DND-41 (cell line): ENCODE data around the gene ACOXL.
"Not testable (repeated sequence)": the region's sequence is repeated elsewhere in the genome, so short reads cannot be mapped to it uniquely, and the experiment has no call there.

ENCODE experiments used
- ATAC-seq: fragments of 200-7000 bp; cut with Tn5 transposase; 3 replicates; pipeline ENCODE4 v1.9.1; 2021; ENCODE audit warnings: low read depth; ENCODE audit not compliant: insufficient read depth
- DNase-seq: peaks from one replicate; pipeline ENCODE4 v3.0.0-alpha.2; 2020
- H2AFZ ChIP-seq: 2 replicates; pipeline ENCODE4 v1.6.0; 2012; ENCODE audit warnings: low read depth, low read length
- H3K27ac ChIP-seq: 2 replicates; pipeline ENCODE4 v1.5.1; 2012; ENCODE audit warnings: low read length, inconsistent platforms
- H3K27me3 ChIP-seq: fragments of 200-600 bp; sonication (generic); 2 replicates; pipeline ENCODE4 v1.6.0; 2012; ENCODE audit warnings: low read length, mild to moderate bottlenecking, inconsistent platforms; ENCODE audit not compliant: insufficient read depth, poor library complexity
- H3K36me3 ChIP-seq: 2 replicates; pipeline ENCODE4 v1.5.1; 2012; ENCODE audit warnings: low read length, inconsistent platforms; ENCODE audit not compliant: insufficient read depth
- H3K4me1 ChIP-seq: 2 replicates; pipeline ENCODE4 v1.5.1; 2012; ENCODE audit warnings: mild to moderate bottlenecking, low read length; ENCODE audit not compliant: insufficient read depth
- H3K4me2 ChIP-seq: 2 replicates; pipeline ENCODE4 v1.6.0; 2012; ENCODE audit warnings: mild to moderate bottlenecking, moderate library complexity, low read length, inconsistent platforms; ENCODE audit not compliant: insufficient read depth
- H3K4me3 ChIP-seq, 2 experiments: fragments of 200-600 bp in 1 of 2; shearing (Covaris generic) in 1 of 2; 2 replicates each; pipeline ENCODE4 v1.5.1; 2012 to 2016; ENCODE audit warnings: inconsistent platforms in 2 of 2, low read length in 2 of 2, mild to moderate bottlenecking in 2 of 2, low read depth in 1 of 2, moderate library complexity in 1 of 2
- H3K79me2 ChIP-seq: 2 replicates; pipeline ENCODE4 v1.6.0; 2012; ENCODE audit warnings: low read length, inconsistent platforms; ENCODE audit not compliant: insufficient read depth
- H3K9ac ChIP-seq: 2 replicates; pipeline ENCODE4 v1.6.0; 2012; ENCODE audit warnings: low read depth, mild to moderate bottlenecking, inconsistent platforms, low read length, moderate library complexity
- H3K9me3 ChIP-seq: 2 replicates; pipeline ENCODE4 v1.5.1; 2012; ENCODE audit warnings: low read length, moderate library complexity, mild to moderate bottlenecking, inconsistent platforms; ENCODE audit not compliant: insufficient read depth, severe bottlenecking
- H4K20me1 ChIP-seq: 2 replicates; pipeline ENCODE4 v1.6.0; 2012; ENCODE audit warnings: low read length; ENCODE audit not compliant: insufficient read depth
- EZH2 ChIP-seq: IDR thresholded peaks from 3 replicates; pipeline ENCODE4 v1.6.1; 2012; ENCODE audit warnings: borderline replicate concordance, low read depth, mild to moderate bottlenecking, moderate library complexity, low read length, inconsistent platforms; ENCODE audit not compliant: severe bottlenecking
- TF ChIP-seq, protein P1 (sequence below): IDR thresholded peaks from 2 replicates; pipeline ENCODE4 v1.5.1; 2012; ENCODE audit warnings: borderline replicate concordance, low read length, moderate library complexity, mild to moderate bottlenecking; ENCODE audit not compliant: poor library complexity, severe bottlenecking; ENCODE audit errors: extremely low read depth

ACOXL gene

DNA sequence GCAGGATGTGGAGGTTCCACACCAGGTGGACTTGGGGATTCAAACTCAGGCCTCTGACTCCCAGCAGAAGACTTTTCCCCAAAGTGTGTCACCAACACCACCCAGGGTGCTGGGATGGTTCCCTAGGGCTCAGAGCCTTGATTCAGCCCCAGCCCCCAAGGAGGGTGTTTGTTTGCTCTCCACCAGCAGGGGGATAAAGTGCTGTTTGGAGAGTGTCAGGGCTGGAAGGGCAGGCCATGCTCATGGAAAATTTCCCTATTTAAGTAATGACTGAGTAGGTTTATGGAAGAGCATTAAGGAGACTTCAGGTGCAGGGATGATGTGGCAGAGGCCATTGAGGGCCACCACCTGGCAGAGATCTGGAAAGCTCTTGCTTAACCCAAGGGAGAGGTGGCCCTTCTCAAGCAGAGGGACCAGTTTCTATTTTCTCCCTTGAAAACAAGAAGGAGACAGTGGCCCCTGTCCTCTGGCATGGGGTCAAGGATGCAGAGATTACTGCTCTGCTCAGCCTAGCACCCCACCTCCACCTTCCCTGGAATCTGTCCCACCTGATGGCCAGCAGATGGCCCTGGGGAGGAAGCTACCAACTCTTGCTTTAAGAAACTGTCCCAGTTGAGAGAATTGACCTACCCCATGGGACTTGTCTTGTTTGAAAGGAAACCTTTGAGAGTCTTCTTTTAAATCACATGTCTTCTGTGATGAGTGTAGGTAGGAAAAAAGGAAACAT, 122.1 kb downstream of the ACOXL start:
- H3K36me3 ChIP-seq = no peaks in the 10 kb centered on the region
- H3K27me3 ChIP-seq = no peaks in the 10 kb centered on the region
- H3K79me2 ChIP-seq = no peaks in the 10 kb centered on the region
- TF ChIP-seq, protein P1, sequence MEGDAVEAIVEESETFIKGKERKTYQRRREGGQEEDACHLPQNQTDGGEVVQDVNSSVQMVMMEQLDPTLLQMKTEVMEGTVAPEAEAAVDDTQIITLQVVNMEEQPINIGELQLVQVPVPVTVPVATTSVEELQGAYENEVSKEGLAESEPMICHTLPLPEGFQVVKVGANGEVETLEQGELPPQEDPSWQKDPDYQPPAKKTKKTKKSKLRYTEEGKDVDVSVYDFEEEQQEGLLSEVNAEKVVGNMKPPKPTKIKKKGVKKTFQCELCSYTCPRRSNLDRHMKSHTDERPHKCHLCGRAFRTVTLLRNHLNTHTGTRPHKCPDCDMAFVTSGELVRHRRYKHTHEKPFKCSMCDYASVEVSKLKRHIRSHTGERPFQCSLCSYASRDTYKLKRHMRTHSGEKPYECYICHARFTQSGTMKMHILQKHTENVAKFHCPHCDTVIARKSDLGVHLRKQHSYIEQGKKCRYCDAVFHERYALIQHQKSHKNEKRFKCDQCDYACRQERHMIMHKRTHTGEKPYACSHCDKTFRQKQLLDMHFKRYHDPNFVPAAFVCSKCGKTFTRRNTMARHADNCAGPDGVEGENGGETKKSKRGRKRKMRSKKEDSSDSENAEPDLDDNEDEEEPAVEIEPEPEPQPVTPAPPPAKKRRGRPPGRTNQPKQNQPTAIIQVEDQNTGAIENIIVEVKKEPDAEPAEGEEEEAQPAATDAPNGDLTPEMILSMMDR = peak; percentile 53
- TF ChIP-seq EZH2 = no peak
- H4K20me1 ChIP-seq = no peaks in the 10 kb centered on the region
- no peak overlapping the region for H3K4me2 ChIP-seq
- no peak overlapping the region for H3K9ac ChIP-seq
- peaks cover 82% of the 10 kb centered on the region for H3K4me1 ChIP-seq
- no peak overlapping the region for H2AFZ ChIP-seq
- no peaks in the 10 kb centered on the region for H3K9me3 ChIP-seq
- H3K4me3 ChIP-seq = no peak overlapping the region
- DNase-seq (peak; percentile 44), ATAC-seq (no peak)
- peak overlapping the region; percentile 86 for H3K27ac ChIP-seq

DNA sequence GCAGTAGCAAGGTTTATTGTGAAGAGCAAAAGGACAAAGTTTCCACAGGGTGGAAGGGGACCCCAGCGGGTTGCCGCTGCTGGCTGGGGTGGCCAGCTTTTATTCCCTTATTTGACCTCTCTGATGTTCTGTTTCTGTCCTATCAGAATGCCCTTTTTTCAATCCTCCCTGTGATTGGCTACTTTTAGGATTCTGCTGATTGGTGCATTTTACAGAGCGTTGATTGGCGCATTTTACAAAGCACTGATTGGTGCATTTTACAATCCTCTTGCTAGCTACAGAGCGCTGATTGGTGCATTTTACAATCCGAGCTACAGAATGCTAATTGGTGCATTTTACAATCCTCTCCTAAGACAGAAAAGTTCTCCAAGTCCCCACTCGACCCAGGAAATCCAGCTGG, 123.5 kb downstream of the ACOXL start:
- H3K4me3 ChIP-seq, H3K36me3 ChIP-seq, DNase-seq, H3K9ac ChIP-seq, H3K79me2 ChIP-seq, ATAC-seq, H4K20me1 ChIP-seq, H3K9me3 ChIP-seq, H3K27me3 ChIP-seq, H3K4me2 ChIP-seq, H2AFZ ChIP-seq: not testable (repeated sequence)
- H3K27ac ChIP-seq = peak overlapping the region; percentile 65; the same call in 1 of the 2 replicates
- peaks cover 93% of the 10 kb centered on the region for H3K4me1 ChIP-seq

DNA sequence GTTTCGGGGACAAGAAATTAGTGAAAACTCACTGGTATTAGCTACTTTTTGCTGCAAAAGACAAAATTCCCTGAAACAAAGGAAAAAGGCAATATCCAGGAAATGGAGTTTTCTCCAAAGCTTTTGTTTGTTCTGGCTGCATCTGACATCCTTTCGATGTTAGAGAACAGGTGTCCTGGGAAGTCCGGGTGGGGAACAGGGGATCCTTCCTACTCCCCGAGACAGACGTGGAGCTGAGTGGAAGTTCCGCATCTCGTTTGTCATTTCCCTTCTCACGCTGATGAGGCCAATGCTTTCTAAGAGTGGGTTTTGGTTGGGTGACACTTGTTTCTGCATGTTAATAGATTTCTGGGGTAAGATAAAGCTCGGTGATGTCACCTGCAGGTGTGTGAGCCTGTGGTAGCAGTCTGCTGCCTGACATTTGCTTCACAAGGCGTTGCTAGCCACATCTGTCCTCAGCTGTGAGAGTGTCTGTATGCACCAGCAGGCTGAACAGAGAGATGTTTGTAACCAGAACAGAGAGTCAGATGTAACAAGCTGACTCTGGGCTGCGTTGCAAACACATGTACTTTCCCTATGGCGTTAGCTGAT, 125.9 kb downstream of the ACOXL start:
- H3K9me3 ChIP-seq = no peaks in the 10 kb centered on the region
- H3K27ac ChIP-seq = peak overlapping the region; percentile 95
- peak overlapping the region; percentile 41; the same call in 1 of the 2 replicates for H2AFZ ChIP-seq
- no peaks in the 10 kb centered on the region for H3K79me2 ChIP-seq
- TF ChIP-seq EZH2 = no peak
- TF ChIP-seq, protein P1 = no peak
- no peaks in the 10 kb centered on the region for H3K36me3 ChIP-seq
- peak overlapping the region; percentile 70 for H3K4me2 ChIP-seq
- H4K20me1 ChIP-seq = no peaks in the 10 kb centered on the region
- no peaks in the 10 kb centered on the region for H3K27me3 ChIP-seq
- ATAC-seq = peak; percentile 92
- peak overlapping the region in 1 of 2 experiments; percentile 53; a peak in 3 of 4 replicates for H3K4me3 ChIP-seq
- peak overlapping the region; percentile 60 for H3K9ac ChIP-seq
- peak; percentile 95 for DNase-seq
- peaks cover 83% of the 10 kb centered on the region for H3K4me1 ChIP-seq

DNA sequence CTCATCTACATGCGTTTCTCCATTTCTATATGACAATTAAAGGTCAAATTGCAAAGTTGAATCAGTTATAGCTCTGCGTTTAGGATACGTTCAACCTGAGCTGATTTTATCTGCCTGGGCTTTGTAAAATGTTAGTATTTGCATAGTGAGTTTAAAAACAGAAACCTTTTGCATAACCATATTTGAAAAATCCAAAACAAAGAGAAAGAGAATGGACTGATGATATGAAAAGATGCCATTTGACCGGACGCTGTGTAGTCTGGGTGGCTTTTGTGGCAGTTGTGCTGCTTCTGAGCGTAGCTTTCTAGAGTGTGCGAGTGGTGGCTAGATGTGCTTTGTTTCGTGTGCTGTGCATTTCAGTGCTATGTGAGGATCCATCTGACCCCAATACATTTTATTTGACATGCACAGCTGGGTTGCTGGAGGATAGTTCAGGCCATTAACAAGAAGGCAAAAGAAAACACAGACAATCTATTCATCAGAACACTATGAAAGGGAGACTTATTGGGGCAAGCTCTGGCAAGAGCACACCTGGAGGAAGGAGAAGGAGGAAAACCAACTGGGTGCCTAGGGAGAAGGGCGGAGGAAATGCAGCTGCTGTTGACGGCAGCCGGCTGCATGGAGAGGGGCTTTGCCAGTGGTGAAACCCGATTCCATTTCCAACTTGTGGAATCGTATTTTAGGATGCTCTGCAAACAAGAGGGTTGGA, 126.8 kb downstream of the ACOXL start:
- TF ChIP-seq EZH2 = no peak
- TF ChIP-seq, protein P1 = no peak
- no peaks in the 10 kb centered on the region for H4K20me1 ChIP-seq
- peak overlapping the region; percentile 41 for H2AFZ ChIP-seq
- no peaks in the 10 kb centered on the region for H3K79me2 ChIP-seq
- no peaks in the 10 kb centered on the region for H3K36me3 ChIP-seq
- no peaks in the 10 kb centered on the region for H3K27me3 ChIP-seq
- peak; percentile 62 for DNase-seq
- H3K4me3 ChIP-seq = peak overlapping the region; percentile 14 to 53; a peak in 3 of 4 replicates
- peak; percentile 35 for ATAC-seq
- no peaks in the 10 kb centered on the region for H3K9me3 ChIP-seq
- H3K4me2 ChIP-seq = peak overlapping the region; percentile 70
- peaks cover 83% of the 10 kb centered on the region for H3K4me1 ChIP-seq
- peak overlapping the region; percentile 60 for H3K9ac ChIP-seq
- H3K27ac ChIP-seq = peak overlapping the region; percentile 94
